Stimulated activated memory B cell treated with anti-CD40 and anti-IgM and Interleukin-4, amounts not matched to agents 10 μg/mL and 1 μg/mL and 100 μg/mL, for 72 hours (primary cell): Measurements from ENCODE around the gene PSMC1.
"Not testable (repeated sequence)": the region's sequence is repeated elsewhere in the genome, so short reads cannot be mapped to it uniquely, and the experiment has no call there.

Source experiments
- ATAC-seq: fragments of 150-1000 bp; cut with Tn5 transposase; 2 replicates; pipeline ENCODE4 v1.10.0; 2021
- H3K27ac Mint-ChIP-seq: one replicate; pipeline ENCODE4 v1.8.0; 2022; ENCODE audit warnings: mild to moderate bottlenecking, mixed read lengths
- H3K27me3 Mint-ChIP-seq: one replicate; pipeline ENCODE4 v1.8.0; 2022; ENCODE audit warnings: mixed read lengths
- H3K36me3 Mint-ChIP-seq: one replicate; pipeline ENCODE4 v1.8.0; 2022; ENCODE audit warnings: mixed read lengths
- H3K4me1 Mint-ChIP-seq: one replicate; pipeline ENCODE4 v1.8.0; 2022; ENCODE audit warnings: mixed read lengths
- H3K4me3 Mint-ChIP-seq: one replicate; pipeline ENCODE4 v1.8.0; 2022; ENCODE audit warnings: mild to moderate bottlenecking, moderate library complexity, mixed read lengths
- H3K9me3 Mint-ChIP-seq: one replicate; pipeline ENCODE4 v1.8.0; 2022; ENCODE audit warnings: mixed read lengths

Gene PSMC1

GRCh38 chr14:90256354-90257131, at the start of gene PSMC1:
PSMC1 (plus strand) TSS chr14:90256553; CDS start chr14:90256598, 45 bp downstream.
- peaks cover 11% of the 10 kb centered on the region for H3K9me3 Mint-ChIP-seq
- peak within 1 kb of the TSS; percentile 100 for H3K27ac Mint-ChIP-seq
- peak within 1 kb of the TSS; percentile 99 for H3K4me3 Mint-ChIP-seq
- H3K4me1 Mint-ChIP-seq, result peaks cover 47% of the 10 kb centered on the region
- ATAC-seq, result peak; percentile 97
- peaks cover 48% of the 10 kb centered on the region for H3K36me3 Mint-ChIP-seq
- H3K27me3 Mint-ChIP-seq, result no peaks in the 10 kb centered on the region

- H3K4me1 Mint-ChIP-seq, result no peaks in the 10 kb centered on the region
- H3K27ac Mint-ChIP-seq, result no peak overlapping the region
- peaks cover 8% of the 10 kb centered on the region for H3K9me3 Mint-ChIP-seq
- H3K36me3 Mint-ChIP-seq, result no peaks in the 10 kb centered on the region
- H3K27me3 Mint-ChIP-seq, result peaks cover 11% of the 10 kb centered on the region
- H3K4me3 Mint-ChIP-seq, result no peak overlapping the region
- ATAC-seq, result no peak
Measured at GRCh38 chr14:90213099-90213748, 43.1 kb upstream of the PSMC1 start.

- no peak for ATAC-seq
- no peaks in the 10 kb centered on the region for H3K4me1 Mint-ChIP-seq
- peaks cover 15% of the 10 kb centered on the region for H3K9me3 Mint-ChIP-seq
- H3K4me3 Mint-ChIP-seq, result no peak overlapping the region
- no peaks in the 10 kb centered on the region for H3K36me3 Mint-ChIP-seq
- no peak overlapping the region for H3K27ac Mint-ChIP-seq
- peaks cover 33% of the 10 kb centered on the region for H3K27me3 Mint-ChIP-seq
Measured at GRCh38 chr14:90228478-90228877, 27.9 kb upstream of the PSMC1 start.

GRCh38 chr14:90229942-90230341, 26.4 kb upstream of the PSMC1 start:
- ATAC-seq, H3K4me3 Mint-ChIP-seq, H3K27ac Mint-ChIP-seq, H3K4me1 Mint-ChIP-seq, H3K36me3 Mint-ChIP-seq: not testable (repeated sequence)
- Mint-ChIP-seq H3K9me3 (peaks cover 12% of the 10 kb centered on the region), H3K27me3 (peaks cover 45% of the 10 kb centered on the region)

- H3K9me3 Mint-ChIP-seq, result peaks cover 33% of the 10 kb centered on the region
Measured at GRCh38 chr14:90235179-90235976, 21.0 kb upstream of the PSMC1 start.

GRCh38 chr14:90239139-90239538, 17.2 kb upstream of the PSMC1 start:
- peaks cover 15% of the 10 kb centered on the region for H3K36me3 Mint-ChIP-seq
- no peak for ATAC-seq
- no peaks in the 10 kb centered on the region for H3K4me1 Mint-ChIP-seq
- peaks cover 30% of the 10 kb centered on the region for H3K9me3 Mint-ChIP-seq
- peaks cover 31% of the 10 kb centered on the region for H3K27me3 Mint-ChIP-seq
- no peak overlapping the region for H3K27ac Mint-ChIP-seq
- no peak overlapping the region for H3K4me3 Mint-ChIP-seq

More at GRCh38 chr14:90235179-90235976, 21.0 kb upstream of the PSMC1 start:
- Mint-ChIP-seq H3K27me3 (peaks cover 62% of the 10 kb centered on the region), H3K4me3 (no peak overlapping the region), H3K36me3 (peaks cover 15% of the 10 kb centered on the region), H3K4me1 (no peaks in the 10 kb centered on the region), H3K27ac (no peak overlapping the region)
- ATAC-seq, result no peak

- peaks cover 6% of the 10 kb centered on the region for H3K36me3 Mint-ChIP-seq
- peaks cover 20% of the 10 kb centered on the region for H3K9me3 Mint-ChIP-seq
- ATAC-seq, result no peak
- H3K4me1 Mint-ChIP-seq, result no peaks in the 10 kb centered on the region
- no peak overlapping the region for H3K4me3 Mint-ChIP-seq
- no peak overlapping the region for H3K27ac Mint-ChIP-seq
- H3K27me3 Mint-ChIP-seq, result peaks cover 2% of the 10 kb centered on the region
Measured at GRCh38 chr14:90242444-90242843, 13.9 kb upstream of the PSMC1 start.

- no peaks in the 10 kb centered on the region for H3K4me1 Mint-ChIP-seq
- no peak for ATAC-seq
Measured at GRCh38 chr14:90246936-90247335, 9.4 kb upstream of the PSMC1 start.

GRCh38 chr14:90247441-90247840, 8.9 kb upstream of the PSMC1 start:
- H3K36me3 Mint-ChIP-seq, H3K27ac Mint-ChIP-seq, H3K4me1 Mint-ChIP-seq, H3K9me3 Mint-ChIP-seq, H3K27me3 Mint-ChIP-seq, ATAC-seq, H3K4me3 Mint-ChIP-seq: not testable (repeated sequence)

More at GRCh38 chr14:90246936-90247335, 9.4 kb upstream of the PSMC1 start:
- H3K4me3 Mint-ChIP-seq, result no peak overlapping the region
- peaks cover 10% of the 10 kb centered on the region for H3K27me3 Mint-ChIP-seq
- H3K27ac Mint-ChIP-seq, result no peak overlapping the region
- H3K36me3 Mint-ChIP-seq, result no peaks in the 10 kb centered on the region
- H3K9me3 Mint-ChIP-seq, result peaks cover 5% of the 10 kb centered on the region

- peaks cover 5% of the 10 kb centered on the region for H3K4me1 Mint-ChIP-seq
- no peak overlapping the region for H3K27ac Mint-ChIP-seq
- H3K36me3 Mint-ChIP-seq, result no peaks in the 10 kb centered on the region
- H3K27me3 Mint-ChIP-seq, result peaks cover 10% of the 10 kb centered on the region
- no peak for ATAC-seq
- H3K9me3 Mint-ChIP-seq, result peaks cover 3% of the 10 kb centered on the region
- H3K4me3 Mint-ChIP-seq, result no peak overlapping the region
Measured at GRCh38 chr14:90248594-90248993, 7.8 kb upstream of the PSMC1 start.

GRCh38 chr14:90253826-90254225, 2.5 kb upstream of the PSMC1 start:
- Mint-ChIP-seq H3K27me3 (no peaks in the 10 kb centered on the region), H3K4me1 (peaks cover 46% of the 10 kb centered on the region), H3K27ac (no peak overlapping the region), H3K4me3 (no peak overlapping the region), H3K9me3 (peaks cover 5% of the 10 kb centered on the region), H3K36me3 (peaks cover 27% of the 10 kb centered on the region)
- ATAC-seq, result peak; percentile 65

GRCh38 chr14:90255871-90256270, 482 bp upstream of the PSMC1 start:
- no peak for ATAC-seq
- peaks cover 41% of the 10 kb centered on the region for H3K36me3 Mint-ChIP-seq
- H3K9me3 Mint-ChIP-seq, result peaks cover 5% of the 10 kb centered on the region
- peak overlapping the region; percentile 52 for H3K4me3 Mint-ChIP-seq
- H3K27ac Mint-ChIP-seq, result peak overlapping the region; percentile 100
- H3K27me3 Mint-ChIP-seq, result no peaks in the 10 kb centered on the region
- H3K4me1 Mint-ChIP-seq, result peaks cover 47% of the 10 kb centered on the region

- H3K27me3 Mint-ChIP-seq, result no peaks in the 10 kb centered on the region
- no peak for ATAC-seq
- H3K4me1 Mint-ChIP-seq, result no peaks in the 10 kb centered on the region
- peaks cover 64% of the 10 kb centered on the region for H3K36me3 Mint-ChIP-seq
- no peak overlapping the region for H3K4me3 Mint-ChIP-seq
- peak overlapping the region; percentile 37 for H3K27ac Mint-ChIP-seq
- peaks cover 6% of the 10 kb centered on the region for H3K9me3 Mint-ChIP-seq
Measured at GRCh38 chr14:90263748-90264449, 7.5 kb downstream of the PSMC1 start.

- no peak for ATAC-seq
- H3K4me3 Mint-ChIP-seq, result no peak overlapping the region
- H3K4me1 Mint-ChIP-seq, result no peaks in the 10 kb centered on the region
- no peaks in the 10 kb centered on the region for H3K9me3 Mint-ChIP-seq
- peaks cover 61% of the 10 kb centered on the region for H3K36me3 Mint-ChIP-seq
- no peak overlapping the region for H3K27ac Mint-ChIP-seq
- no peaks in the 10 kb centered on the region for H3K27me3 Mint-ChIP-seq
Measured at GRCh38 chr14:90266441-90267154, 10.2 kb downstream of the PSMC1 start.
